SU-DHL-6 (cell line): ENCODE measurements around the gene EPB41.

Experiments used
- H2AFZ ChIP-seq: fragments of 200-600 bp; sonication (generic); 2 replicates; pipeline ENCODE4 v1.6.1; 2014; ENCODE audit warnings: low read depth, mild to moderate bottlenecking, moderate library complexity, mixed read lengths, antibody characterized with exemption, low read length; ENCODE audit not compliant: severe bottlenecking
- H3F3A ChIP-seq: fragments of 200-600 bp; shearing (Covaris generic); 2 replicates; pipeline ENCODE4 v1.6.0; 2016; ENCODE audit warnings: antibody characterized with exemption, mild to moderate bottlenecking; ENCODE audit not compliant: insufficient read depth
- H3K27ac ChIP-seq: fragments of 200-600 bp; sonication (generic); 2 replicates; pipeline ENCODE4 v1.5.1; 2016; ENCODE audit warnings: low read depth, mild to moderate bottlenecking, low read length, moderate library complexity, mixed read lengths
- H3K27me3 ChIP-seq: fragments of 200-600 bp; sonication (generic), shearing (Covaris generic); 2 replicates; pipeline ENCODE4 v1.6.0; 2014; ENCODE audit warnings: mild to moderate bottlenecking, low read length
- H3K36me3 ChIP-seq: fragments of 200-600 bp; sonication (generic); 2 replicates; pipeline ENCODE4 v1.6.1; 2014; ENCODE audit warnings: mild to moderate bottlenecking, low read length, mixed read lengths
- H3K4me2 ChIP-seq: fragments of 300-600, 200-600 bp; shearing (Covaris generic), sonication (generic); 2 replicates; pipeline ENCODE4 v1.6.0; 2014; ENCODE audit warnings: low read length, low read depth, mild to moderate bottlenecking; ENCODE audit not compliant: poor library complexity, severe bottlenecking
- H3K4me3 ChIP-seq: fragments of 200-600 bp; sonication (generic); 2 replicates; pipeline ENCODE4 v1.5.1; 2014; ENCODE audit warnings: antibody characterized with exemption, low read length, mild to moderate bottlenecking, mixed read lengths; ENCODE audit not compliant: insufficient read depth, poor library complexity, severe bottlenecking
- H3K79me2 ChIP-seq: fragments of 200-600 bp; sonication (generic); 2 replicates; pipeline ENCODE4 v1.6.1; 2014; ENCODE audit warnings: mild to moderate bottlenecking, low read length, moderate library complexity; ENCODE audit not compliant: insufficient read depth
- H3K9ac ChIP-seq: fragments of 200-600 bp; sonication (generic); 2 replicates; pipeline ENCODE4 v1.7.0; 2014; ENCODE audit warnings: mild to moderate bottlenecking, low read length
- H3K9me2 ChIP-seq: fragments of 200-600 bp; sonication (generic); replicated peaks from 2 replicates; pipeline ENCODE4 v1.6.1; 2014; ENCODE audit warnings: low read length; ENCODE audit not compliant: insufficient read depth
- H3K9me3 ChIP-seq: fragments of 200-600 bp; sonication (generic); 2 replicates; pipeline ENCODE4 v1.6.1; 2014; ENCODE audit warnings: low read length, mixed read lengths; ENCODE audit not compliant: insufficient read depth
- H4K20me1 ChIP-seq: fragments of 200-600 bp; sonication (generic); 2 replicates; pipeline ENCODE4 v1.6.1; 2014; ENCODE audit warnings: low read depth, mild to moderate bottlenecking, antibody characterized with exemption, low read length, moderate library complexity, mixed read lengths
- EZH2phosphoT487 ChIP-seq: fragments of 200-600 bp; sonication (generic), shearing (Covaris generic); conservative IDR thresholded peaks from 2 replicates; pipeline ENCODE4 v1.6.1; 2018; ENCODE audit warnings: mild to moderate bottlenecking, antibody characterized with exemption, low read length, moderate library complexity, mixed read lengths
- TF ChIP-seq, protein P1 (sequence below): fragments of 200-600 bp; sonication (generic); IDR thresholded peaks from one replicate; pipeline ENCODE4 v1.5.1; 2017; ENCODE audit warnings: antibody characterized with exemption, mild to moderate bottlenecking, low read length, moderate library complexity; ENCODE audit not compliant: insufficient read depth, poor library complexity, severe bottlenecking

The EPB41 gene

DNA sequence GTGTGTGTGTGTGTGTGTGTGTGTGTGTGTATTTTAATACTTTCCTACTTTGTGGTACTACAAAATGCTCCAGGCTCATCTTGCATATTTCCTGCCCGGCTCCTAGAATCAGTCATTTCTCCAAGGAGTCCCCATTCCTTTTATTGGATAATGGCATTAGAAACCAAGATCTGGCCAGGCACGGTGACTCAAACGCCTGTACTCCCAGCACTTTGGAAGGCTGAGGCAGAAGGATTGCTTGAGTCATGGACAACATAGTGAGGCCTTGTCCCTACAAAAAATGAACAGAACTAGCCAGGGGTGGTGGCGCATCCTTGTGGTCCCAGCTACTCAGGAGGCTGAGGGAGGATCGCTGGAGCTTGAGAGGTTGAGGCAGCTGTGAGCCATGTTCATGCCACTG lies 20.3 kb downstream of the EPB41 start:
- H3K4me2 ChIP-seq, result no peak overlapping the region
- TF ChIP-seq, protein P1, sequence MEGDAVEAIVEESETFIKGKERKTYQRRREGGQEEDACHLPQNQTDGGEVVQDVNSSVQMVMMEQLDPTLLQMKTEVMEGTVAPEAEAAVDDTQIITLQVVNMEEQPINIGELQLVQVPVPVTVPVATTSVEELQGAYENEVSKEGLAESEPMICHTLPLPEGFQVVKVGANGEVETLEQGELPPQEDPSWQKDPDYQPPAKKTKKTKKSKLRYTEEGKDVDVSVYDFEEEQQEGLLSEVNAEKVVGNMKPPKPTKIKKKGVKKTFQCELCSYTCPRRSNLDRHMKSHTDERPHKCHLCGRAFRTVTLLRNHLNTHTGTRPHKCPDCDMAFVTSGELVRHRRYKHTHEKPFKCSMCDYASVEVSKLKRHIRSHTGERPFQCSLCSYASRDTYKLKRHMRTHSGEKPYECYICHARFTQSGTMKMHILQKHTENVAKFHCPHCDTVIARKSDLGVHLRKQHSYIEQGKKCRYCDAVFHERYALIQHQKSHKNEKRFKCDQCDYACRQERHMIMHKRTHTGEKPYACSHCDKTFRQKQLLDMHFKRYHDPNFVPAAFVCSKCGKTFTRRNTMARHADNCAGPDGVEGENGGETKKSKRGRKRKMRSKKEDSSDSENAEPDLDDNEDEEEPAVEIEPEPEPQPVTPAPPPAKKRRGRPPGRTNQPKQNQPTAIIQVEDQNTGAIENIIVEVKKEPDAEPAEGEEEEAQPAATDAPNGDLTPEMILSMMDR, result no peak
- no peak for TF ChIP-seq EZH2phosphoT487
- no peaks in the 10 kb centered on the region for H3K9me2 ChIP-seq
- peaks cover 8% of the 10 kb centered on the region for H3F3A ChIP-seq
- no peak overlapping the region for H3K4me3 ChIP-seq
- H3K9ac ChIP-seq, result no peak overlapping the region
- H3K9me3 ChIP-seq, result no peaks in the 10 kb centered on the region
- H3K27ac ChIP-seq, result no peak overlapping the region
- H3K27me3 ChIP-seq, result no peaks in the 10 kb centered on the region
- H3K79me2 ChIP-seq, result peaks cover 99% of the 10 kb centered on the region
- H3K36me3 ChIP-seq, result no peaks in the 10 kb centered on the region
- peaks cover 34% of the 10 kb centered on the region for H4K20me1 ChIP-seq
- no peak overlapping the region for H2AFZ ChIP-seq

DNA sequence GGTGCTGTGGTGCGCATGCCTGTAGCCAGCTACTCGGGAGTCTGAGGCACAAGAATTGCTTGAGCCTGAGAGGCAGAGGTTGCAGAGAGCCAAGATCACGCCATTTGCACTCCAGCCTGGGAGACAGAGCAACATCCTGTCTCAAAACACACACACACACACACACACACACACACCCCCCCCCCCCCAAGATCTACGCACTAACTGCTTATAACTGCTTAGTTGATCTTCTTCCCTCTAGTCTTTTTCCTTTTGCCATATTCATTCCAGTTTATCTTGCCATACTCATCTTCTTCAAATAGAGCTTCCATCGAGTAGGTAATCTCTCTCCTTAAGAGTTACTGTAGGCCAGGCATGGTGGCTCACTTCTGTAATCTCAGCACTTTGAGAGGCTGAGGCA lies 20.9 kb downstream of the EPB41 start:
- Histone ChIP-seq H3F3A (peaks cover 8% of the 10 kb centered on the region), H3K9me3 (no peaks in the 10 kb centered on the region), H4K20me1 (peaks cover 34% of the 10 kb centered on the region), H3K36me3 (no peaks in the 10 kb centered on the region), H3K9me2 (no peaks in the 10 kb centered on the region), H3K79me2 (peaks cover 99% of the 10 kb centered on the region), H3K27me3 (no peaks in the 10 kb centered on the region), H2AFZ (no peak overlapping the region), H3K27ac (no peak overlapping the region), H3K4me3 (no peak overlapping the region), H3K9ac (no peak overlapping the region), H3K4me2 (no peak overlapping the region)
- TF ChIP-seq EZH2phosphoT487, result no peak
- TF ChIP-seq, protein P1, result no peak

DNA sequence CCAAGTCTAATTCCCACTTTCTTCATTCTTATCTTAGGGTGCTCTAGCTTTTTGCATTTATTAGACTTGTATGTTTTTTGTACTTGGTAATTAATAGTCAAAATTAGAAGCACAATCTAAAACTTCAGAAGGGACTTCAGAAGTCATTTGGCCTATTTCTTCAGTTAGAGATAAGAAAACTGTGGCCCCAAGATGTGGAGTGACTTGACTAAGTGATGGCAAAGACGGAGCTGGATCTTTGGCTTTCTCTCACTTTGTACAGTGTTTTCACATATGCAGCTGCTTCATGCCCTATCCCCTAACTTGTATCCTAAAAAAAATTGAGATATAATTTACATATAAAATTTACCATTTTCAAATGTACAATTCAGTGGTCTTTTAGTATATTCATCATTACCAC lies 21.7 kb downstream of the EPB41 start:
- H3K27me3 ChIP-seq, result no peaks in the 10 kb centered on the region
- no peaks in the 10 kb centered on the region for H3K36me3 ChIP-seq
- no peak overlapping the region for H3K4me2 ChIP-seq
- no peak overlapping the region for H2AFZ ChIP-seq
- peaks cover 99% of the 10 kb centered on the region for H3K79me2 ChIP-seq
- H3K4me3 ChIP-seq, result no peak overlapping the region
- peaks cover 8% of the 10 kb centered on the region for H3F3A ChIP-seq
- TF ChIP-seq, protein P1, result no peak
- TF ChIP-seq EZH2phosphoT487, result no peak
- H3K9me2 ChIP-seq, result no peaks in the 10 kb centered on the region
- peaks cover 34% of the 10 kb centered on the region for H4K20me1 ChIP-seq
- H3K27ac ChIP-seq, result no peak overlapping the region
- no peaks in the 10 kb centered on the region for H3K9me3 ChIP-seq
- H3K9ac ChIP-seq, result no peak overlapping the region
